Smooth muscle cell of the brain vasculature (primary cell): ENCODE results near the gene DSCAML1.

Experiments
- DNase-seq: peaks from one replicate; pipeline ENCODE4 v3.0.0-alpha.2; 2012; ENCODE audit warnings: low read depth, low spot score

The DSCAML1 gene

DNA sequence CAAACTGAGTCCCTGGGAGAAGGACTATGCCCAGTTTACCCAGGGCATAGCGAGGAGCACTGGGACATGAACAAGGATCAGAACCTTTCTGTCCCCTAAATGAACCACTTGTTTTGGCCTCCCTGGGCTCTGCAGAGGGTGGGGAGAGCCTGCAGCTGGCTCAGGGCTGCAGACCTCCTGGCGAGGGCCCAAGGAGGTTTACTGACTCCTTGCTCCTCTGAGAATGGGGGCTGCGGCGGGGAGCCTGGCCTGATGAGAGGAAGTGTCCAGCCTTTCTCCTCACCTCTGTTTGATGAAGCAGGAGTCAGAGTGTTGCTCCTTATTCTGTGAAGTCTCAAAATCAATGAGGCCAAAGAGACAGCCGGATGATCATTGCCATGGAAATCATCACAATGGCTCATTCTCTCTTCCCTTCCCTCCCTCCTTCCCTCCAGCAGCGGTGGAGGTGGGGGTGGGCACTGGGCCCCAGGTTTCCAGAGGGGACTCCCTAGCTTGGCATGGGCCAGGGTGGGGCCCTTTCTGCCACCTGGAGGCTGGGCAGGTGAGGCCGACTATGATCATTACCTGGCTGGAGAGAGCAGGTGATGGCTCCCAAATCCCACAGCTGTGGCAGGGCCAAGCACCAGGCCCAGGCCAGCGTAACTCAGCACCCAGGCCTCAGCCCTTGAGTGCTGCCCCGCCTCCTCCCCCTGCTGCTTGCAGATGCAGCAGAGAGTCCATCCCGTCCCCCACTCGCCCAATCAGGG is 299.6 kb downstream of the DSCAML1 start:
- DNase-seq = no peak

DNA sequence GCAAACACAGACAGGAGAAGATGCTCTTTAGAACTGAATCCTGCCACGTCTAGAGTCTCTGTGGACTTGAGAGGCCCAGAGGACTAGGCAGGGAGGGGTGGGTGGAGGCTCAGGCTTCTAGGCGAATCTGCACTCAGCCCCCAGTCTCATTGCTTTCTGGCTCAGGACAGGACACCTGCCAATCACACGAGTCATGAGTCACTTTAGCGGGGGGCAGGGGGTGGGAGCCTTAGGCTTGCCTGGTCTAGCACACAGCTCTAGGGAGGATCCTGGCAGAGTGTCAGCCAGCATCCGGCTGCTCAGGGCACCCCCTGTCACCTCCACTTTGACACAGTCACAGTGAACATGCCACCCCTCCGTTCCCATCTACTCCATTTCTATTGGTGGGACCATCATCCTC is 301.7 kb downstream of the DSCAML1 start:
- DNase-seq = no peak

DNA sequence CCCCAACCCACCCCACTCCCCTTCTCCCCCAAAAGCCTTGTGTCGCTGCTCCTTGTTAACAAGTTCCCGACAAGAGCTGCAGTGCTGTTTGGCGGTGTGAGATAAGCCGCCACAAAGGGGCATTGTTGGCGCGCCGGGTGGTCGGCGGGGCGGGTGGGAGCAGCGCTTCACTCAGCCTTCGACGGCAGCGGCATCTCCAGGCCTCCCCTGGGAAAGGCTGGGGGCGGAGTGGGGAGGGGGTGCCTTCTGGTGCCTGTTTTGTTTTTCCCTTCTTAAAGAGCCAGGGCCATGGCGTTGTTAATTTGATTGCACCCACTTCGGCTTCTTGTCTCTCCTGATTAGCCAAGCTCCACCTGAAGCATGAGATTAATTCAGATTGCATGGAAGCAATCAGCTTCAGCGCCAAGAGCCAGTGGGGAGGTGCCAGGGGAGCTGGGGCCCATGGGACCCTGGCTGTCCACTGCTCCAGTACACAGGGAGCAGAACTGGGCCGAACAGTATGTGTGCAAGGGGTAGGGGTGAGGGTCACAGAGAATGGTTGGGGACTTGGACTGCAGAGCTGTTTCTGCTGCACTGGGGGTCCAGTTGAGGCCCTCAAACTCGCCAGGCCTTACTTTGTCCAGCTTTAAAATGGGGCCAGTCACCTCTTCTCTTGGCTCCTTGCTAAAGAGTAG is 304.3 kb downstream of the DSCAML1 start:
- DNase-seq = no peak

DNA sequence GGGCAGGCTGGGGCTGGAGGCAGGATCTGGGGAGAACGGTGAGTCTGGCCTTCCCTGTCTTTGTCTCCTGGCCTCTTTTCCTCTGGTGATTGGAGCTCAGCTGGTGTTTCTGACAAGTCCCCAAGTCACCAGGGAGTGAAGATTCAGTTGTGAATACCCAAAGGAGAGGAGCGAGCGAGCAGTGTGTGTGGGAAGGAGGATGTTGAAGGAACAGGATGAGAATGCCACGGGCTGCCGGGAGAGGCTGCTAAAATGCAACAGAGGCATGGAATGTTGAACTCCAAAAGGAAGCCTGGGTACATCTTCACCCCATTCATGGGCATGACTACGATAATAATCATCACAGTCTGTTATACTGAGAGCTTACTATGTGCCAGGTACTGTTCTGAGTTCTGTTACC is 306.1 kb downstream of the DSCAML1 start:
- no peak for DNase-seq

DNA sequence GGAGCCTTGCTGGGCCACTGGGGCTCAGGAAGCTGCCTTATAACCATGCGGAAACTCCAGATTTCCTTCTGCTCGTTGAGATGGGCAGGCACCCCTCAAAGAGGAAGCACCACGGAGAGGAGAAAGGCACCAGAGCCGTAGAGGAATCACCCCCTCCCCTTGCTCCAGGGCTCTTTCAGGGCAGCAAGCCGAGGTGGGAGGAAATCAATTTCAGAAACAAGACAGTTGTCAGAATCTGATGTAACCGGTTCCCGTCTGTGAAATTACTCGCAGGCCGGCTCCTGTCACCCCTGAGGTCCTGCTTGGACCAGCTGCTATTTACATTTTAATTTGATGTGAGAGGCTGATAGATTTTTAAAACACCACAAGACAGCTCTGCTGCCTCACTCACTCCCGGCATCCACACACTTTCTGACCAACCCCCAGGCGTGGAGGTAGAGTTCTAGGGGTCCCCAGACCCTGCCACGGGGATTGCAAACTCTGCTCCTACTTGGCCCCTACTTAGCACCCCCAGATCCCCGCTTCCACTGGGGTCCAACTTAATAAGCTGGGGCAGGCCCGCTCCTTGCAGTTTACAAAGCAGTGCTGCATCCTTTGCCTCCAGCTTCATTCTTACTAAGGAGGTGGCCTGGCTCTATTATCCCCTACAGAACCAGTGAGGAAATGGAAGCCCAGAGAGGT is 306.9 kb downstream of the DSCAML1 start:
- no peak for DNase-seq

DNA sequence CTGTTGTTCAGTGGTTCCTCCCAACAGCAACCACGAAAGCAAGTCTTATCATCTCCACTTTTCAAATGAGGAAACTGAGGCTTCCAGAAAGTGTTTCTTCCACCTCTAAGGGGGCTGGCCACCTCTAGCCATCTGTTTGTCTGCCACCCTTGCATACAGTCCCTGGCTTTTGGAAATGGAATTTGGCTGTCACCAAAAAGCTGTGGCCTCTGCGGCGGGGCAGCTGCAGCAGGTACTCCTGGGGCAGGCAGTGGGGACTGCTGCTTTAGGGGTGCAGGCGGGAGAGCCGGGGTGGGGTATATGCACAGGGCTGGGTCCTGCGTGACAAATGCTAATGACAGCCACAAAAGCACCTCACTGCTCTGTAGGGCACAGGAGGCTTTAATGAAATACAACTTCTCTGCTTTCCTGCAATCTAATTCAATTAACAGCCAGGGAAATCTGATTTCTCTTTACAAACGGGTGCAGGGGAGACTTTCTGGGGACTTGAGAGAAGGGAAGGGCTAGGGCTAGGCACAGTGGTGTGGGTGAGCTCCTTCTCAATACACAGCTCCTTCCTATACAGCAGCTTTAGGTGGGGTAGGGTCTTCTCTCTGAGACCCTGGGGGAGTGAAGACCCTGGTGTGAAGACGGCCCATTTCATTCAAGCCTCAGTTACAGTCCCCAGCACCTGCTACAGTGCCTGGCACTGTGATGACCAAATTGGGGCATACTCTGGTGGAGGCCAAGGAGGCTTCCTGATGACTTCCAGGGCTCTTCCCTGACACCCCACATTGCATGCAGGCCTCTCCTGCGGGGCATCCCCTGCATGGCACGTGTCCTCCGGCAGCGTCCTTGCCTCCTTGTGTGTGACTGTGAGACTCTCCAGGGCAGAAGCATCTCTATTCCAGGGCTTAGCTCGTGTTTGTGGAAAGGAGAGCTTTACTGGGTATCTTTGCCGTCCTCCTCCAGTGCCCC is 307.7 kb downstream of the DSCAML1 start:
- DNase-seq = no peak

DNA sequence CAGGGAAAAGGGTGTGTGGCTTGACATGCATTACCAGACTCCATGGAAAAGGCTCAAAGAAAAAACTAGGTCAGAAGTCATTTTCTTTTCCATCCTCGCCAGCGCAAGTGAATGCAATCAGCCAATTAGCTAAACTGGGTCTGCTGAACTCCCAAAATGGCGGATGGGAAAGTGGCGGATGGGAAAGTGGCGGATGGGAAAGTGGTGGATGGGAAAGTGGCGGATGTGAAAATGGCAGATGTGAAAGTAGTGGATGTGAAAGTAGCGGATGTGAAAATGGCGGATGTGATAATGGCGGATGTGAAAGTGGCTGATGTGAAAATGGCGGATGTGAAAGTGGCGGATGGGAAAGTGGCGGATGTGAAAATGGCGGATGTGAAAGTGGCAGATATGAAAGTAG is 311.0 kb downstream of the DSCAML1 start:
- DNase-seq = no peak

DNA sequence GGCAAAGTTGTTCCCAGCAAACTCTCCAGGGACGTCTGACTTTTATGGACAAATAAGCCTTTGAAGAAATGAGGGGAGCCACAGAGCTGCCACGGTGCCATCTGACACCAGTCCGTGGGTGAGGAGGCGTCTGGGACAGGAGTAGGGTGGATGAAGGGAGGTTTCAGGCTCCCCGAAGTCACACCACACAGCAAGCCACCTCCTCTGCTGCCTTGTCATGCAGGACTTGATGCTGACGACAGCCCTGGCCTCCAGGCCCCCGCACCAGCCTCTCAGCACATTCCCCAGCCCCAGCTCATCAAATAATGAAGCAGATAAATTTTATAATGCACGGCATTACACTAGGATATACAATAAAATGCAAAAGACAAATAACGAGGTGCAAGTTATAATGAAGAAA is 312.9 kb downstream of the DSCAML1 start:
- no peak for DNase-seq

DNA sequence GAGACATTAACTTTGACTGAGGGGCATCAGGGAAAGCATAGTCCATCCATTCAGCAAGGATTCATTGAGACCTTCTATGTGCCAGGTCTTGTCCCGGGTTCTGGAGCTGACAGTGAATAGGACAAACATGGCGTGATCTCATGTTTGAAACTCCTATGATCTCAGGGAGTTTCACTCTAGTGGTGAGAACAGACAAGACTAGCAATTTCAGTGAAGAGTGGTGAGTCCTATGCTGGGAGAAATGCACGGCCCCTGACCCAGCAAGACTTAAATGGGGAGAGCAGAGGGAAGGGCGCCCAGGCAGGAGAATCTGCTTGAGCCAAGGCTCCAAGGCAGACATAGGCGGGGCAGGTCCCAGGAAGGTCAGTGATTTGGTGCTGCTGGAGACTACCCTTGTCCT is 313.6 kb downstream of the DSCAML1 start:
- no peak for DNase-seq

DNA sequence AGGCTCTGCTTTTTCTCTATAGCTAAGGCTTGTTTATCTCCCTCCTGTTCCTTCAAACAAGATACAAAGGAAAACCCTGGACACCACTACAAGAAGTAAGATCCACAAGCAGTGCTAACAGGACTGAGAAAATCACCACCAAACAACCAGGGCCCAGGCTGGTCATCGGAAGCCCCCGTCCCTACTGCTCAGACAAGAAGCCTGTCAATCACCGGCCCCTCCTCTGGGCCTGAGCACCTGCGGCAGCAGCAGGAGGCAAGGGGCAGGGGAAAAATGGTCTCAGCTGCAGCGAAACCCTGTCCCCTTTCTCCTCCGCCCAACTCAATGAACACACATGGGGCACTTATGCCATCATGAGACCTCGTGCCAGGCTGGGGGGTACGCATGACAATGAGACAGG is 314.1 kb downstream of the DSCAML1 start:
- no peak for DNase-seq

DNA sequence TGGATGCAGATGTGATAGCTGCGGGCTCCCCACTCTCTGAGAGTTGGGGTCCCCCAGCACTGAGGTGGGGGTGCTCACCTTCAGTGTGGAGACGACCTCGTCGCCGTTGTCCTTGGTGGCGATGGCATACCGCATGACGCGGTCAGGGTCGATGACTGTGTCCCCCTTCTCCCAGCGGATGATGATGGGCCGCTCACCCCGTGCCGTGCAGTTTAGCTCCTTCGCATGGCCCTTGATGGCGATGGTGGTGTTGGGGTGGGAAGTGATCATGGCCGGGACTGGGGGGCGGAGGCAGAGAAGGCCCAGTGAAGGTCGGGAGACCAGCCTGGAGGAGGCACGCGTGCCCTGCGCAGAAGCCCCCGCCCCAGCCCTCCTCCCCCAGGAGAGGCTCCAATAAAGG is 315.1 kb downstream of the DSCAML1 start:
- no peak for DNase-seq

DNA sequence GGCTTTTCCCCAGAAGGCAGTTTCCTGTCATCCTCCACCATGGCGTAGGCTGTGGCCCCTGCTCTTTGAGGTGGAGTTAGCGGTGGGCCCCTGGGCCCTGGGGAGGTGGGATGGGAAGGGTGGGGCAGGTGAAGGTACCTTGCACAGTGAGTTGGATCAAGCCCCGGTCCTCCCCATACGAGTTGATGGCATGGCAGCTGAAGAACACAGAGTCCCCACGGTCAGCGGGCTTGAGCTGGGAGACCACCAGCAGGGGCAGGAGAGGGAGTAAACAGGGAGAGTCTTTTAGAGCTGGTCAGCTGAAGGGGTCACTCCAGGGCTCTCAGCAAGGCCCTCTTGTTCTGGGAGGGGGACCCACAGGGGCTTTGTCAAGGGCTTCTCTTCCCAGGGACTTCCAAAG is 316.0 kb downstream of the DSCAML1 start:
- no peak for DNase-seq

DNA sequence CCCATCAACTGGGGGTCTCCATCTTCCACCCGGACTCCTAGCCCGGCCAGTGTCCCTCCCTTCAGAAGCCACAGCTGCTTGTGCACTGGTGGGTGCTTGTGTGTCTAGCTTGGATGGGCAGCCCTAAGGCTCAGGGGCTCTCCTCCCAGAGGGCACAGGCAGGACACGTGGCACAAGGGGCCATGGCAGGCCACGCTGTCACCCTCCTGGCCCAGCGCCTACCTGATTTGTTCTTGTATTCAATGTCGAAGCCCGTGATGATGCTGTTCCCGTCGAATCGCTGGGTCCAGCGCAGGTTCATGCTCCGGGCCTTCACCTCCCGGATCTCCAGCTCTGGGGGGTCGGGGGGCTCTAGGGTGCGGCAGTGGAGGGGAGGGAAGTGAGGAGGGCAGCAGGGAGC is 316.8 kb downstream of the DSCAML1 start:
- no peak for DNase-seq

DNA sequence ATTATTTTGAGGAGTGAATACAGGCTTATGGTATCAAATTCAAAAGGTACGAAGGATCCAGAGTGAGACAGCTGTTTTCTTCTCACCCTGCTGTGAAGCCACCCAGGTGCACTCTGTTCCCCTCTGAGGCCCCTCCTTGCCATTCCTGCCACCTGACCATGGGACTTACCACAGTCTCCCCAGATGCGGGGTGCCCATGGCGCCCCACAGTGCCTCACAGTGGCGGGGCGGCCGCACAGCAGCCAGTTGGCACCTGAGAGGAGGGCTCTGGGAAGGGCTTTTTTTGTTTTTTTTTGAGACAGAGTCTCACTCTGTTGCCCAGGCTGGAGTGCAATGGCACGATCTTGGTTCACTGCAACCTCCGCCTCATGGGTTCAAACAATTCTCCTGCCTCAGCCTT is 317.6 kb downstream of the DSCAML1 start:
- no peak for DNase-seq

DNA sequence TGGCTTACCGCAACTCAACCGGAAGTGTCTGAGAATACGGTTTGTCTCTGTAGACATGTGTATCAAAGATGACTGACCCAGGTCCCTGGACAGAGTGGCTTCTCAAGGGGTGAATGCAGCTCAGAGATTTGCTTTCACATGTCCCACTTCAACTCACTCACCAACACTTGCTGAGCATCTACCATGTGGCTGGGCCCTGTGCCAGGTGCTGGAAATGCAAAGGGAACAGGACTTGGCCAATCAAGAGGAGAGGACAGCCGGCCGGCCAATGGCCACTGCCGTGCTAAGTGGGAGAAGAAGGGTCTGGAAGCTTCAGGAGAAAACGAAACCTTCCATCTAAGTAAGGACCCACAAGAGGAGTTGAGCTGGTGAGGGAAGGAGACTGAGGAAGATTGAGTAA is 318.1 kb downstream of the DSCAML1 start:
- no peak for DNase-seq

DNA sequence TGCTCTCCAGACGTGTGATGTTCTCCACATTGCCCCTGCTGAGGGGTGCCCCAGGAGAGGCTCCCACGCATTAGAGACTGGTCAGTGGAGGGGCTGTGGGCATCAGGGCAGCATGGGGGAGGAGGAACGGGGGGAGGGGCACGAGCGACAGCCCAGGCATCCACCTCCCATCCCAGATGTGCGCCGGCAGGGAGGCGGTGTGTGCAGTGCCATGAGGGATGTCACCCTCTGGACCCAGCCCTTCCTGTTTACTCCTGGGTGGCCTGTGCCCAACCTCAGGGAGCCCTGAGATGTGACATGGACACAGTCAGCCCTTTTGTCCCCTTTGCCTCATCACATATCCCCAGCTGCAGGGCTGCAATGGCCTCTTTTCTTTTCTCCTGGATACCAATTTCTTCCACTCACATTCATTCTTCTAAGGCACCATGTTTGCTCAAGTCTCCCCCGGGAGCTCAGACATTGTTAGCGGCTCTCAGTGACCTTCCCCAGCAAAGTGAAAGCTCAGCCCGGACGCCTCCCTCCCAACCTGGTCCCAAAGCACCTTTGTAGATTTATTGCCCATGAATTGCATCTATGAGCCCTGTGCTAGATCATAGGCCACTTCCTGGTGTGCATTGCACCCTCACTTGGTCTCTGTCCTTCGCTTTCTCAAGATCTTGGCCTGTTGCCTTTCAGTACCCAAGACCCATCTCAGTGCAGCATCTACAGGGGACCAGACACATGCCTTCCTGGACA is 318.7 kb downstream of the DSCAML1 start:
- no peak for DNase-seq

DNA sequence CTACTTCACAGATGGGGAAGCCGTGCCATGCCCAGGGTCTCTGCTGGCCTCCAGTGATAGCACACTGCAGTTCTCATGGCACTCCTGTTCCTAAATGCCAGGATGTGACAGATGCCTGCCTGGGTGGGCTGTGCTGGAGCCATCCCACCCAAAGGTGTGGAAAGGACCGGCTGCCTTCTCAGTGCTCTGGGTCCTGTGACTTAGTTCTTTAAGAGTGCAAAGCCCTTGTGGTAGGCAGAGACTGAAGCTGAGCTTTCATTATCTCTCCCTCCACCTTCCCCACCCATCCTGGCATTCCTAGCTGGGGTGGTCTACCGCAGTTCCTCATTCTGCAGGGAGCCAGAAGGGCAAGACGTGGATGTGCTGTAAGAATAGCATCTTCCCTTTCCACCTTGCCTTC is 319.3 kb downstream of the DSCAML1 start:
- DNase-seq = no peak

DNA sequence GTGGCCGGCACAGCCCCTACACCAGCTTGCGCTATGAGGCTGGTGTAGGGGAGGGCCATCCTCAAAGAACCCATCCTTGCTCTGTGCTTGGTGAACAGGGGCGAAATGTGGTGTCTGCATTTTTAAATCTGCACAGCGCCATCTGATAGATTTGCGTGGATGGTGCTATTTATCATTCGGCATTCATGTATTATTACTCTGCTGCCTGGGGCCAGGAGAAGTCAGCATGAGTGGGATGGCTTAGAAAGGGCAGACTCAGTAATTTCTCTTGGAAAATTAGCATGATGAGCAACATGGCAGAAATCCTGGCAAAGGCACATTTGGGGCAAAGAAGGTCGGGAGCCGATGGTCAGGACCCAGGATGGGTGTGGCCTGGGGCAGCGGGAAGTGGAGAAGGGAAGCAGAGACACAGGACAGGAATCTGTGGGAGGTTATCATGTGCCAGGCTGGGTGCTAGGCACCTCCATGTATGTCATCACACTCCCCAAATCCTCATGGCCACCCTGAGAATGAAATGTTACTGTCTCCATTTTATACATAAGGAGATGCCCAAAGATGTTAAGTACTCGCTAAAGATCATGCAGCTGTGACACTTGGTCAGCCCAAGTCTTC is 320.4 kb downstream of the DSCAML1 start:
- DNase-seq = no peak

DNA sequence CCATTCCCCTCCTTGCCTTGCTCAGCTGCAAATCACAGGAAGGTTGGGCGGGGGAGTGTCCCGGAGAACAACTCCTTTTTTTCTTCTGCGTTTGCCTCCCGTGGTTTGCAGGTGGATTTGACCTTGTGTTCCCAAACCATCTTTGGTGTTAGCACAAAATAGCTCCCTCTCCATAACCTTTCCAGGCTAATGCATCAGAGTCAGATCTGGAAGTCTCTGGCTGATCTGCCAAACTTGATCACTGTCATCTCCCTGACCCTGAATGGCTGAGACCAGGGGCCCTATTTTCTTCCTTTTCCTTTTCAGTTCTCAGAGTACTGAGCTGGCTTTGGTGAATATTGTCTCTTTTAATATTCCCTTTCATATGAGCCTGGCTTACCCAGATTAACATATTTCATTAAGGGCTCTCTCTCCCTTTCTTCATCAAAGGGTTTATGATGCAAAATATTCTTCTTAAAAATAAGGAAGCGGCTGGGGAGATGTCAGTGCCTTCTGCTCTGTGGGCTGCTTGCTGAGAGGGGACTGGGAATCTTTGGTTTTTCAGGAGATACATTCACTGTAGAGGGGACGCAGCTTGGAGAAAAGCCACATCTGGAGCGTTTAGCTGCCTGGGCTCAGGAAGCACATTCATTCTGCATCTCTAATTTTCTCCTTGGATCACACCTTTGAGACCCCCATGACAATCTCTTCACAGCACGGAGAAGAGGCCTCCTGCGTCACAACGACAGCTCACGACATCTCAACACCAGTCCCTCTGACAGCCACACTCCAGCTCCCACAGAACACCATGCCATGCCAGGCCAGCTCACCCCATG is 321.1 kb downstream of the DSCAML1 start:
- no peak for DNase-seq
